Large intestine (tissue), 12 donors: ENCODE results near the gene USP54. TPM values are rescaled to one million over a fixed set of nuclear protein-coding genes. Genes with fewer than 3 reads are reported as not detected.

ENCODE experiments used
- DNase-seq, 2 donors: peaks; one replicate each; pipeline versions ENCODE4 v3.0.0 to v3.0.0-alpha.2; 2013
- H3K27ac ChIP-seq: one replicate; pipeline ENCODE4 v1.5.1; 2013; ENCODE audit warnings: low read length
- H3K27me3 ChIP-seq: 2 replicates; pipeline ENCODE4 v1.6.1; 2013; ENCODE audit warnings: low read length; ENCODE audit not compliant: control insufficient read depth, insufficient read depth
- H3K36me3 ChIP-seq: 2 replicates; pipeline ENCODE4 v1.6.1; 2013; ENCODE audit warnings: low read length; ENCODE audit not compliant: control insufficient read depth, insufficient read depth
- H3K4me1 ChIP-seq: one replicate; pipeline ENCODE4 v1.6.1; 2013; ENCODE audit warnings: low read length; ENCODE audit not compliant: control insufficient read depth, insufficient read depth
- H3K4me3 ChIP-seq: one replicate; pipeline ENCODE4 v1.5.1; 2013; ENCODE audit warnings: low read length
- H3K9me3 ChIP-seq: one replicate; pipeline ENCODE4 v1.6.1; 2013; ENCODE audit warnings: mild to moderate bottlenecking, low read depth, low read length, moderate library complexity; ENCODE audit not compliant: control insufficient read depth
- WGBS: methylation state at CpG from one replicate; pipeline ENCODE4 v1.1.5; 2013; ENCODE audit warnings: low lambda C conversion rate; ENCODE audit not compliant: insufficient coverage; 5-methylcytosine and 5-hydroxymethylcytosine counted together
- long read RNA-seq, 11 donors: transcript quantifications; one replicate each; lab custom pipeline, GENCODE V29; 2026
- polyA plus RNA-seq: library from polyadenylated mRNA; unstranded; fragments of 120-200 nt; gene quantifications from one replicate; pipeline ENCODE4 v1.2.1, GENCODE V29; 2013

USP54 gene, protein sequence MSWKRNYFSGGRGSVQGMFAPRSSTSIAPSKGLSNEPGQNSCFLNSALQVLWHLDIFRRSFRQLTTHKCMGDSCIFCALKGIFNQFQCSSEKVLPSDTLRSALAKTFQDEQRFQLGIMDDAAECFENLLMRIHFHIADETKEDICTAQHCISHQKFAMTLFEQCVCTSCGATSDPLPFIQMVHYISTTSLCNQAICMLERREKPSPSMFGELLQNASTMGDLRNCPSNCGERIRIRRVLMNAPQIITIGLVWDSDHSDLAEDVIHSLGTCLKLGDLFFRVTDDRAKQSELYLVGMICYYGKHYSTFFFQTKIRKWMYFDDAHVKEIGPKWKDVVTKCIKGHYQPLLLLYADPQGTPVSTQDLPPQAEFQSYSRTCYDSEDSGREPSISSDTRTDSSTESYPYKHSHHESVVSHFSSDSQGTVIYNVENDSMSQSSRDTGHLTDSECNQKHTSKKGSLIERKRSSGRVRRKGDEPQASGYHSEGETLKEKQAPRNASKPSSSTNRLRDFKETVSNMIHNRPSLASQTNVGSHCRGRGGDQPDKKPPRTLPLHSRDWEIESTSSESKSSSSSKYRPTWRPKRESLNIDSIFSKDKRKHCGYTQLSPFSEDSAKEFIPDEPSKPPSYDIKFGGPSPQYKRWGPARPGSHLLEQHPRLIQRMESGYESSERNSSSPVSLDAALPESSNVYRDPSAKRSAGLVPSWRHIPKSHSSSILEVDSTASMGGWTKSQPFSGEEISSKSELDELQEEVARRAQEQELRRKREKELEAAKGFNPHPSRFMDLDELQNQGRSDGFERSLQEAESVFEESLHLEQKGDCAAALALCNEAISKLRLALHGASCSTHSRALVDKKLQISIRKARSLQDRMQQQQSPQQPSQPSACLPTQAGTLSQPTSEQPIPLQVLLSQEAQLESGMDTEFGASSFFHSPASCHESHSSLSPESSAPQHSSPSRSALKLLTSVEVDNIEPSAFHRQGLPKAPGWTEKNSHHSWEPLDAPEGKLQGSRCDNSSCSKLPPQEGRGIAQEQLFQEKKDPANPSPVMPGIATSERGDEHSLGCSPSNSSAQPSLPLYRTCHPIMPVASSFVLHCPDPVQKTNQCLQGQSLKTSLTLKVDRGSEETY (N-terminal part only)
- 39.0 TPM for polyA plus RNA-seq
- long read RNA-seq, donor 1, partial matches to known transcripts, result 0 of 1 reads
- long read RNA-seq, donor 1, other reads (novel, unspliced or antisense), result 0 of 1 reads
- long read RNA-seq, donor 2, partial matches to known transcripts, result 0 of 1 reads
- long read RNA-seq, donor 2, other reads (novel, unspliced or antisense), result 0 of 1 reads
- long read RNA-seq, donor 3, result 0 reads
- long read RNA-seq, donor 4, result 0 reads
- long read RNA-seq, donor 5, result 0 reads
- long read RNA-seq, donor 6, result 0 reads
- long read RNA-seq, donor 7, partial matches to known transcripts, result 0 of 1 reads
- long read RNA-seq, donor 7, other reads (novel, unspliced or antisense), result 0 of 1 reads
- long read RNA-seq, donor 8, result 0 reads
- long read RNA-seq, donor 9, partial matches to known transcripts, result 0 of 2 reads
- long read RNA-seq, donor 9, other reads (novel, unspliced or antisense), result 0 of 2 reads
- long read RNA-seq, donor 10, partial matches to known transcripts, result 0 of 1 reads
- long read RNA-seq, donor 10, other reads (novel, unspliced or antisense), result 0 of 1 reads
- long read RNA-seq, donor 11, result 0 reads

DNA sequence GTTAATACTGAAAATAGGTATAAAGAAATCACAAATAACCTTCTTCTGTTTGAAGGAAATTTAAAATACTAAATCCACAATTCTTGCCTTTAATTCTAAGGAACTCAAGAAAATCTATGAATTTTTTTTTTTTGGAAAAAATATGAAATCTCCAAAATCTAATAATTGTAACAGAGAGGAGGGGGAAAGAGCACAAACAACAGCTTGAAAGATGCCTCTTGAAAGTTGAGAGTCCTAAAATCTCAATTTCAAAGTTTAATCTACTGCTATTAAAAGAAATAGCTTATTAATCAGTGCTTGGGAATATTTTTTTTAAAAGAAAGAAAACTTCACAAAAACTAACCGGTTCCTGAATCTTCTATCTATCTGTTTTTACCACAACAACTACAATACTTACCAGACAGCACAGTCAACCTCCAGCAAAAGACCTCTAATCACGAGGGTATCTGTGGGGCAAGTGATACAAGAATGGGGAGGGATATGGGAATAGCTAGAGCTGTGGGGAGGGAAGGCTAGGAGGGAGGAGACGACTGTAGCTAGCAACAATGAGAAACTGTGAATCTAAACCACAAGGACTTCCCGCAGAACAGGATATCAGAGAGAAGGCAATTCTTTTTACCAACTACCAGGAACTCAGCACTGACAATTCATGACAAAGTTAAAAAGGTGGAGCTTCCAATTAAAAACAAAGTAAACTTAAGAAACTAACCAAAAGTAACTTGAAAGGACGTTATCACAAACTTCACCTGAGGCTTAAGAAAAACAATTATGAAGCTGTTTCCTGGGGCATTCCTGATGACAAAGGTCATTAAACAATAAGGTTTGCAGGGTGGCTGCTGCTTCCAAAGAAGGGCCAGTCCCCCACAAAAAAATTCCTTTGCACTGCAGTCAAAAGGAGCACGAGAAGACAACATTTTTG is at the start of gene USP54:
Gene USP54 (minus strand): TSS at position 462 of the 919 bp plus-strand sequence. CDS start 15,684 bp downstream, outside the sequence.
- H3K4me1 ChIP-seq, result peaks cover 46% of the 10 kb centered on the region
- DNase-seq, result peak; percentile 50 to 84
- H3K9me3 ChIP-seq, result no peaks in the 10 kb centered on the region
- no CpG with 5 or more reads among the region's 6 CpGs for WGBS
- peak within 1 kb of the TSS; percentile 90 for H3K27ac ChIP-seq
- H3K4me3 ChIP-seq, result peak within 1 kb of the TSS; percentile 3
- H3K27me3 ChIP-seq, result no peaks in the 10 kb centered on the region
- H3K36me3 ChIP-seq, result no peaks in the 10 kb centered on the region

DNA sequence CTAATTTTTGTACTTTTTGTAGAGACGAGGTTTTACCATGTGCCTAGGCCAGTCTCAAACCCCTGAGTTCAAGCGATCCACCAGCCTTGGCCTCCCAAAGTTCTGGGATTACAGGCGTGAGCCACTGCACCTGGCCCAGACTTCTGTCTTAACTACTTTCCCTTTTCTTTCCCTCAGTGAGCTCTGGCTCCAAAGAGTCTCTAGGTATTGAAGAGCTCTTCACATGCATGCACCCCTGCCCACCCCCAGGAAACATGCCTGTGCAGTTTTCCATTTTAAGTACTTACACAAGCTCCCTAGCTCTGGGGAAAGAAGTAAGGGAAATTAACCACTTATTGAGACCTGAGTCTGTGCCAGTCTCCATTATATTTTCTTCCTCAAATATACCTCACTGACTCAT is 48.1 kb upstream of the USP54 start:
- H3K36me3 ChIP-seq, result no peaks in the 10 kb centered on the region
- no peak overlapping the region for H3K4me3 ChIP-seq
- H3K27ac ChIP-seq, result no peak overlapping the region
- no peaks in the 10 kb centered on the region for H3K4me1 ChIP-seq
- H3K27me3 ChIP-seq, result no peaks in the 10 kb centered on the region
- no CpG with 5 or more reads among the region's 3 CpGs for WGBS
- DNase-seq, result no peak
- no peaks in the 10 kb centered on the region for H3K9me3 ChIP-seq

DNA sequence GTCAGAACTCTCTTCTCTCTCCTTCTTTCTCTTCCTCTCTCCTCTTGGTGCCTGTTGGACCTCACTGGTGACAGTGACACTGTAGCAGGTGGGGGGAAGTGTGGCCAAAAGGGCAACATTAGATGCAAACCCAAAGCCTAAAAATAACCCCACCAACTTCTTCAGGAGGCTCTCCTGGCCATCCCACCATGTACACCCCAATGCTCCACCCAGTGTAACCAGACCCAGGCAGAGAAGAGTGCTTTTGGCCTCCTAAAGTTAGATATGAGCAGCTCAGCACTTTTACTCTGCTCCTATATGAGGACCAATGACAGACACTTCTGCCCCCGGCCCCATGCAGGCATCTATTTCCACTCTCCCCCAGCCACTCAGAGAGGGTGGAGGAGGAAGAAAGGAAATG is 44.6 kb upstream of the USP54 start:
- no peaks in the 10 kb centered on the region for H3K36me3 ChIP-seq
- no peaks in the 10 kb centered on the region for H3K27me3 ChIP-seq
- H3K27ac ChIP-seq, result no peak overlapping the region
- H3K4me3 ChIP-seq, result no peak overlapping the region
- H3K4me1 ChIP-seq, result no peaks in the 10 kb centered on the region
- no CpG with 5 or more reads among the region's 1 CpG for WGBS
- DNase-seq, result no peak
- no peaks in the 10 kb centered on the region for H3K9me3 ChIP-seq

DNA sequence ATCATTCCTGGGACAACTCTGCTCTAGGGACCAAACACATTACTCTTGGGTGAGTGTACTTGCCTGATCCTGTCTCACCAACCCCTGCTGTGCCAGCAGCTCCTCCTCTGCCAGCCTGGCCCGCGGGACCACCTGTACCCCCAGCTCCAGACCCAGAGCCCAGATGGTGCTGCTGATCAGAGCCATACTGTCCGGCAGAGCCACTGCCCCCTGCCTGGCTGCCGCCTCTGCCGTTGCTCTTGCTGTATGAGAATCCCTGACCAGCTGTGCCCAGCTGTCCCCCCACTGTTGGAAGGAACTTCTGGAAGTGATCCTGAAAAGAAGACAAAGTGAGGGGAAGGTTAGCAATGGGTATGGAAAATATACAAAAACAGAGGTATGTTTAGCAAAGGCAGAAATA is 43.3 kb upstream of the USP54 start:
- Histone ChIP-seq H3K27ac (no peak overlapping the region), H3K4me1 (no peaks in the 10 kb centered on the region), H3K27me3 (no peaks in the 10 kb centered on the region), H3K9me3 (no peaks in the 10 kb centered on the region), H3K36me3 (no peaks in the 10 kb centered on the region), H3K4me3 (no peak overlapping the region)
- DNase-seq, result no peak
- WGBS, result no CpG with 5 or more reads among the region's 5 CpGs

DNA sequence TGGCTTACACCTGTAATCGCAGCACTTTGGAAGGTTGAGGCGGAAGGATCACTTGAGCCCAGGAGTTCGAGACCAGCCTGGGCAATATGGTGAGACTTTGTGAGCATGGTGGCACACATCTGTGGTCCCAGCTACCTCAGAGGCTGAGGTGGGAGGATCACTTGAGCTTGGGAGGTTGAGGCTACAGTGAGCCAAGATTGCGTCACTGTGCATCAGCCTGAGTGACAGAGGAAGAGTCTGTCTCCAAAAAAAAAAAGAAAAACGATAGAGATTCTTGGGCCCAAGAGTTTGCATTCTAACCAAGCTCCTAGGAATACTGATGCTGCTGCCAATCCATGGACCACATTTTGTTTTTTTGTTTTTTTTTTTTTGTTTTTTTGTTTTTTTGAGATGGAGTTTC is 38.0 kb upstream of the USP54 start:
- H3K4me3 ChIP-seq, result no peak overlapping the region
- no peak overlapping the region for H3K27ac ChIP-seq
- no peak for DNase-seq
- no peaks in the 10 kb centered on the region for H3K27me3 ChIP-seq
- no peaks in the 10 kb centered on the region for H3K36me3 ChIP-seq
- H3K9me3 ChIP-seq, result no peaks in the 10 kb centered on the region
- peaks cover 7% of the 10 kb centered on the region for H3K4me1 ChIP-seq
- WGBS, result 100% methylated on average over 1 of the region's 5 CpGs

DNA sequence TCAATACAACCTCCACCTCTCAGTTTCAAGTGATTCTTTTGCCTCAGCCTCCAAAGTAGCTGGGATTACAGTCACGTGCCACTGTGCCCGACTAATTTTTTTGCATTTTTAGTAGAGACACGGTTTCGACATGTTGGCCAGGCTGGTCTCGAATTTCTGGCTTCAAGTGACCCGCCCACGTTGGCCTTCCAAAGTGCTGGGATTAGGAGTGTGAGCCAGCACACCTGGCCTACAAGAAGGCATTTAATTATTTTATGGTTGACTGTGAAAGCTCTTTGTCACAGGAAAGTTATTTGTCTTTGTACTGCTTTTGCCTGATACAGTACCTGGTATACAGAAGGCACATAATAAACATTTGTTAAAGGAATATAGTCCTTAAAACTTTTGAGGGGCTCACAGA is 37.3 kb upstream of the USP54 start:
- Histone ChIP-seq H3K4me3 (no peak overlapping the region), H3K36me3 (no peaks in the 10 kb centered on the region), H3K27ac (peak overlapping the region; percentile 32), H3K27me3 (no peaks in the 10 kb centered on the region), H3K9me3 (no peaks in the 10 kb centered on the region), H3K4me1 (peaks cover 7% of the 10 kb centered on the region)
- peak in 1 of 2 donors; percentile 45 for DNase-seq
- WGBS, result no CpG with 5 or more reads among the region's 7 CpGs

DNA sequence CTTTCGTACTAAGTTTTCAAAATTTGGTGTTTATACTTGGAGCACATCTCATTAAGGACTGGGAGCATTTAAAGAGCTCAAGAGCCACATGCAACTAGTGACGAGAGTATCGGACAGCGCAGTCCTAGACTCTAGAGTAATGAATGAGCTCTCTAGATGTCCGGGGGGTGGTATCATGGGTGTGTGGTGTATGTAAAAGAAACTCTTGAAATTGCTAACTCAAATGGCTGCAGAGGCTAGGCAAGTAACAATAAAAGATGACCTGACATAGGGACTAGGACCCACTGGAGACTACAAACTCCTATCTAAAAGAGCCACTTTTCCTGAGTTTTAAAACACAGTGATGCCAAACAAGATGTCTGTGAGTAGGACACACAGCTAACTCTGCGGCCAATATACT is 36.2 kb upstream of the USP54 start:
- H3K27ac ChIP-seq, result no peak overlapping the region
- peaks cover 7% of the 10 kb centered on the region for H3K4me1 ChIP-seq
- no peaks in the 10 kb centered on the region for H3K36me3 ChIP-seq
- DNase-seq, result no peak
- H3K27me3 ChIP-seq, result no peaks in the 10 kb centered on the region
- WGBS, result no CpG with 5 or more reads among the region's 6 CpGs
- H3K9me3 ChIP-seq, result no peaks in the 10 kb centered on the region
- H3K4me3 ChIP-seq, result no peak overlapping the region

DNA sequence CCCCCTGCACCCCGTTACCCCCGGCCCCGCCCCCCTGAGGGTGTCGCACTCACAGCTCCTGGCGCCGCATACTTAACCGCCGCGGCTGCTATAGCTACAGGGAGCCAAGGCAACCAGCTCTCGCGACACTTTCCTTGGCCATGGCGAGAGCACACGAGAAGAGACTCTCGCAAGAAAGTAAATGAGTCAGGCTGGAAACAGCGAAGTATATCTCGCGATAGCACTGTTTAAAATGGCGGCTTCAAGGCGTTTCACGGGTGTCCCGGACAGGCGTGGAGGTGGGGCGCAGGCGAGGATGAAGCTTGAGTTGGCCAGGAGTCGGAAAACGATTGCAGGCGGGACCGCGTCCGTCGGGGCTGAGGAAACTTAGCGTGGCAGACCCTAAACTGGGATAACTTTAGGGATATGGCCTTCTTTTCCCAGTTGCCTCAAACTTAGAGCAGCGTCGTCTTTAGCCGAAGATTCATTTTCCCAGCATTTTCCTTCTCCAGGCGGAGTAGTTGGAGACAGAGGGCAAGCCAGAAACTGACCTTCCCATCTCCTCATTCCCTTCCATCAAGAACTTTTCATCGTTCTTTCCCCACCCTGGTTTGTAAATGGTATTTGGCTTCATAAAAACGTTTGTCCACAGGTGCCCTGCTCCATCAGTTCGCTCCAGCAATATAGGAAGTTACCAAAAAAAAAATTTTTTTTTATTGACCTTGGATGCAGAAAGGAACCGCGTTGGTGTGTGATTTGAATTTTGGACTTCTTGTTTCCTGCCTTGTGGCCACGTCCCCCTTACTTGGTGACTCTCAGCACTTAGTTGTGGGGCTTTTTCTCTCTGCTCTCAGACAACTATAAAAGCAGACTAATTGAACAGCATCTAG is 35.0 kb upstream of the USP54 start:
- H3K9me3 ChIP-seq, result no peaks in the 10 kb centered on the region
- no peaks in the 10 kb centered on the region for H3K36me3 ChIP-seq
- peak overlapping the region; percentile 85 for H3K27ac ChIP-seq
- no peaks in the 10 kb centered on the region for H3K27me3 ChIP-seq
- 0% methylated on average over 2 of the region's 42 CpGs for WGBS
- DNase-seq, result peak; percentile 98
- peaks cover 13% of the 10 kb centered on the region for H3K4me1 ChIP-seq
- peak overlapping the region; percentile 62 for H3K4me3 ChIP-seq
